Uterus (tissue), 4 donors: ENCODE data around the gene SMIM32. TPM values are rescaled to one million over a fixed set of nuclear protein-coding genes. Genes with fewer than 3 reads are reported as not detected.

Source experiments
- DNase-seq, 2 donors: peaks; one replicate each; pipeline ENCODE4 v3.0.0-alpha.2; 2019 to 2020
- H3K27ac ChIP-seq, 2 donors: fragments of 200-600 bp; sonication (generic); 1 replicate in 1 of 2; 2 replicates in 1 of 2; pipeline ENCODE4 v1.5.1; 2016 to 2018
- H3K27me3 ChIP-seq, 2 donors: fragments of 200-600 bp; sonication (generic); one replicate each; pipeline ENCODE4 v1.5.1; 2018 to 2019; ENCODE audit warnings: control low read depth in 1 of 2
- H3K36me3 ChIP-seq, 2 donors: fragments of 200-600 bp; sonication (generic); one replicate each; pipeline ENCODE4 v1.5.1; 2019; ENCODE audit warnings: control low read depth in 1 of 2
- H3K4me1 ChIP-seq, 2 donors: fragments of 200-600 bp; sonication (generic); one replicate each; pipeline ENCODE4 v1.5.1; 2018 to 2019; ENCODE audit warnings: control low read depth in 1 of 2
- H3K4me3 ChIP-seq, 2 donors: fragments of 200-600 bp; sonication (generic); 1 replicate in 1 of 2; 2 replicates in 1 of 2; pipeline ENCODE4 v1.5.1; 2018 to 2019; ENCODE audit warnings: mild to moderate bottlenecking in 1 of 2
- H3K9me3 ChIP-seq, 2 donors: fragments of 200-600 bp; sonication (generic); one replicate each; pipeline ENCODE4 v1.5.1; 2019; ENCODE audit warnings: control low read depth in 1 of 2
- CTCF ChIP-seq, 4 experiments: fragments of 200-600 bp in 2 of 4; fragments of 450-650 bp in 2 of 4; sonication (generic) in 2 of 4; IDR thresholded peaks; one replicate each; pipeline ENCODE4 v1.5.1; 2016 to 2019; ENCODE audit warnings: antibody characterized with exemption in 4 of 4, mild to moderate bottlenecking in 2 of 4, moderate library complexity in 1 of 4
- POLR2A ChIP-seq, 2 donors: fragments of 450-650 bp; IDR thresholded peaks; one replicate each; pipeline ENCODE4 v1.6.1; 2016; ENCODE audit warnings: antibody characterized with exemption in 2 of 2, mild to moderate bottlenecking in 1 of 2, moderate library complexity in 1 of 2
- intact Hi-C: fragments of 100-400 bp; cut with DNase I; formaldehyde crosslinking; loops from one replicate; pipeline ENCODE4 v1.15.1; 2023; ENCODE audit warnings: low total_unique reads
- total RNA-seq, 4 donors: library from RNA; depleted of rRNA in 3 of 4; stranded (reverse); fragments of >200 nt in 3 of 4; gene quantifications; one replicate each; pipeline versions ENCODE4 v1.1.0 to v1.2.4, GENCODE V29; 2014 to 2023
- donor health status: DM: yes; HTN: yes; CAD: no.

SMIM32 gene
- total RNA-seq, 4 donors from 2014 or later: 3.0 TPM; not detected in 3

- H3K27me3 ChIP-seq: no peaks in the 10 kb centered on the region
- intact Hi-C loops: no loop called here
- TF ChIP-seq CTCF (IDR thresholded peaks at IDR 0.05) (no peak), POLR2A (IDR thresholded peaks at IDR 0.05) (no peak)
- H3K4me1 ChIP-seq: peaks cover 0 to 5% of the 10 kb centered on the region in 2 donors
- H3K9me3 ChIP-seq: no peaks in the 10 kb centered on the region
- no peak for DNase-seq
- no peak overlapping the region for H3K4me3 ChIP-seq
- no peaks in the 10 kb centered on the region for H3K36me3 ChIP-seq
- H3K27ac ChIP-seq: no peak overlapping the region
Observed at GRCh38 chr5:136159457-136159856, 33.5 kb downstream of the SMIM32 start.

- Histone ChIP-seq H3K9me3 (no peaks in the 10 kb centered on the region), H3K36me3 (no peaks in the 10 kb centered on the region), H3K27me3 (no peaks in the 10 kb centered on the region), H3K4me3 (no peak overlapping the region), H3K27ac (no peak overlapping the region), H3K4me1 (peaks cover 0 to 5% of the 10 kb centered on the region in 2 donors)
- DNase-seq: no peak
- intact Hi-C loops: no loop called here
- TF ChIP-seq POLR2A (IDR thresholded peaks at IDR 0.05): no peak
- TF ChIP-seq CTCF (IDR thresholded peaks at IDR 0.05): no peak
Observed at GRCh38 chr5:136157514-136157913, 35.4 kb downstream of the SMIM32 start.

GRCh38 chr5:136155761-136156160 is 37.2 kb downstream of the SMIM32 start:
- Histone ChIP-seq H3K4me3 (no peak overlapping the region), H3K27ac (no peak overlapping the region), H3K36me3 (no peaks in the 10 kb centered on the region), H3K4me1 (peaks cover 0 to 5% of the 10 kb centered on the region in 2 donors), H3K9me3 (no peaks in the 10 kb centered on the region), H3K27me3 (no peaks in the 10 kb centered on the region)
- TF ChIP-seq POLR2A (IDR thresholded peaks at IDR 0.05) (no peak), CTCF (IDR thresholded peaks at IDR 0.05) (no peak)
- no peak for DNase-seq
- intact Hi-C loops: no loop called here

GRCh38 chr5:136155078-136155477 is 37.9 kb downstream of the SMIM32 start:
- DNase-seq: no peak
- intact Hi-C loops: no loop called here
- Histone ChIP-seq H3K36me3 (no peaks in the 10 kb centered on the region), H3K4me1 (peaks cover 0 to 5% of the 10 kb centered on the region in 2 donors), H3K9me3 (no peaks in the 10 kb centered on the region), H3K27ac (no peak overlapping the region), H3K4me3 (no peak overlapping the region), H3K27me3 (no peaks in the 10 kb centered on the region)
- TF ChIP-seq CTCF (IDR thresholded peaks at IDR 0.05): no peak
- no peak for TF ChIP-seq POLR2A (IDR thresholded peaks at IDR 0.05)

- DNase-seq: no peak
- Histone ChIP-seq H3K4me3 (no peak overlapping the region), H3K36me3 (no peaks in the 10 kb centered on the region), H3K27ac (no peak overlapping the region), H3K4me1 (peaks cover 0 to 5% of the 10 kb centered on the region in 2 donors), H3K27me3 (no peaks in the 10 kb centered on the region), H3K9me3 (no peaks in the 10 kb centered on the region)
- intact Hi-C loops: no loop called here
- TF ChIP-seq CTCF (IDR thresholded peaks at IDR 0.05): no peak
Observed at GRCh38 chr5:136153581-136154236, 39.3 kb downstream of the SMIM32 start.
